PC-9 (cell line): ENCODE data around the gene NFATC4. TPM values are rescaled to one million over a fixed set of nuclear protein-coding genes. Genes with fewer than 3 reads are reported as not detected.

Experiments used
- BruUV-seq: library from RNA; stranded (reverse); fragments of 400-500 nt; replicated peaks from 2 replicates; lab custom pipeline; 2021; lab: Mats Ljungman, UMichigan
- CTCF ChIA-PET: fragments of 300-600 bp; sonication (Branson Sonifier 250); formaldehyde crosslinking; loops from one replicate; lab custom pipeline; 2022; ENCODE audit warnings: antibody characterized with exemption; lab: Charles Lee
- POLR2A ChIA-PET: fragments of 300-600 bp; sonication (Branson Sonifier 250); formaldehyde crosslinking; loops from one replicate; lab custom pipeline; 2022; ENCODE audit warnings: antibody characterized with exemption; ENCODE audit not compliant: unreplicated experiment; lab: Charles Lee
- DNase-seq, 2 experiments: peaks; one replicate each; pipeline versions ENCODE4 v3.0.0 to v3.0.0-alpha.2; 2015 to 2022; ENCODE audit warnings: mixed read lengths in 1 of 2
- H2AFZ ChIP-seq: fragments of 200-600 bp; sonication (generic); 2 replicates; pipeline ENCODE4 v1.8.1; 2017; ENCODE audit warnings: antibody characterized with exemption
- H3F3A ChIP-seq: fragments of 200-600 bp; sonication (generic); 2 replicates; pipeline ENCODE4 v1.8.1; 2017; ENCODE audit warnings: antibody characterized with exemption, mild to moderate bottlenecking, low read depth; ENCODE audit not compliant: insufficient read depth
- H3K27ac ChIP-seq: fragments of 200-600 bp; sonication (generic); 2 replicates; pipeline ENCODE4 v1.6.1; 2016; ENCODE audit warnings: mixed run types
- H3K27me3 ChIP-seq: fragments of 200-600 bp; sonication (generic); 2 replicates; pipeline ENCODE4 v1.6.1; 2016; ENCODE audit warnings: low read depth, mixed run types; ENCODE audit not compliant: insufficient read depth
- H3K36me3 ChIP-seq: fragments of 200-600 bp; sonication (generic); 2 replicates; pipeline ENCODE4 v1.6.1; 2016; ENCODE audit warnings: low read depth, mixed run types
- H3K4me1 ChIP-seq: fragments of 200-600 bp; sonication (generic); replicated peaks from 2 replicates; pipeline ENCODE4 v1.6.1; 2016; ENCODE audit warnings: mixed run types; ENCODE audit not compliant: insufficient read depth
- H3K4me2 ChIP-seq: fragments of 200-600 bp; sonication (generic); 2 replicates; pipeline ENCODE4 v1.6.1; 2017; ENCODE audit warnings: mixed run types
- H3K4me3 ChIP-seq: fragments of 200-600 bp; sonication (generic); 2 replicates; pipeline ENCODE4 v1.6.1; 2016; ENCODE audit warnings: mixed run types
- H3K79me2 ChIP-seq: fragments of 200-600 bp; sonication (generic); 2 replicates; pipeline ENCODE4 v1.6.1; 2017; ENCODE audit warnings: low read depth, mixed run types
- H3K9me2 ChIP-seq: fragments of 200-600 bp; sonication (generic); 2 replicates; pipeline ENCODE4 v1.8.1; 2017; ENCODE audit warnings: mild to moderate bottlenecking; ENCODE audit not compliant: insufficient read depth
- H3K9me3 ChIP-seq: fragments of 200-600 bp; sonication (generic); 2 replicates; pipeline ENCODE4 v1.8.1; 2016; ENCODE audit warnings: low read depth; ENCODE audit not compliant: insufficient read depth
- H4K20me1 ChIP-seq: fragments of 200-600 bp; sonication (generic); 2 replicates; pipeline ENCODE4 v1.8.1; 2017; ENCODE audit not compliant: insufficient read depth
- CTCF ChIP-seq: fragments of 200-600 bp; sonication (generic); conservative IDR thresholded peaks from 2 replicates; pipeline ENCODE4 v1.6.1; 2017; ENCODE audit warnings: mixed run types, antibody characterized with exemption, mild to moderate bottlenecking, moderate library complexity
- EZH2 ChIP-seq: fragments of 200-600 bp; sonication (generic); IDR thresholded peaks from 2 replicates; pipeline ENCODE4 v1.8.0; 2017; ENCODE audit warnings: antibody characterized with exemption, low read depth
- intact Hi-C: fragments of 100-400 bp; cut with micrococcal nuclease; formaldehyde crosslinking; loops from one replicate; pipeline ENCODE4 v1.10.0; 2022; ENCODE audit not compliant: unreplicated experiment
- total RNA-seq: library from RNA; stranded (reverse); gene quantifications from 2 replicates; pipeline ENCODE4 v1.2.3, GENCODE V29; 2021

Gene NFATC4
- total RNA-seq, 1 experiment from 2014 or later = 48.3 TPM

GRCh38 chr14:24416932-24417619 is 49.1 kb downstream of the NFATC4 start:
- Histone ChIP-seq H3K79me2 (no peaks in the 10 kb centered on the region), H3K9me3 (no peaks in the 10 kb centered on the region), H2AFZ (no peak overlapping the region), H3K4me1 (no peaks in the 10 kb centered on the region), H3K27me3 (no peaks in the 10 kb centered on the region), H3K36me3 (no peaks in the 10 kb centered on the region), H3F3A (no peaks in the 10 kb centered on the region), H3K4me3 (no peak overlapping the region), H3K4me2 (no peak overlapping the region), H3K9me2 (no peaks in the 10 kb centered on the region), H3K27ac (no peak overlapping the region), H4K20me1 (no peaks in the 10 kb centered on the region)
- no TSS peak for BruUV-seq
- ChIA-PET POLR2A (no interaction called here), CTCF (interaction anchor here (0.6 kb wide), 1 partner anchor 935 kb away, joined by 6 read pairs; no protein-coding TSS in a partner anchor)
- intact Hi-C loops = no loop called here
- TF ChIP-seq EZH2 = no peak
- DNase-seq = no peak

GRCh38 chr14:24417832-24418491 is 50.0 kb downstream of the NFATC4 start:
- no peaks in the 10 kb centered on the region for H3K9me3 ChIP-seq
- intact Hi-C loops = no loop called here
- BruUV-seq = no TSS peak
- no peak overlapping the region for H2AFZ ChIP-seq
- no peaks in the 10 kb centered on the region for H3K36me3 ChIP-seq
- H3F3A ChIP-seq = no peaks in the 10 kb centered on the region
- TF ChIP-seq EZH2 = no peak
- no peak for TF ChIP-seq CTCF
- H3K27ac ChIP-seq = no peak overlapping the region
- H3K4me1 ChIP-seq = no peaks in the 10 kb centered on the region; the same call in 1 of the 2 replicates
- no peaks in the 10 kb centered on the region for H4K20me1 ChIP-seq
- no peaks in the 10 kb centered on the region for H3K27me3 ChIP-seq
- ChIA-PET POLR2A (no interaction called here), CTCF (interaction anchor here (0.6 to 1.3 kb wide), 2 partner anchors 14 to 934 kb away, joined by 3 to 6 read pairs; no protein-coding TSS in a partner anchor)
- no peaks in the 10 kb centered on the region for H3K79me2 ChIP-seq
- no peak overlapping the region for H3K4me3 ChIP-seq
- no peaks in the 10 kb centered on the region for H3K9me2 ChIP-seq
- no peak for DNase-seq
- H3K4me2 ChIP-seq = no peak overlapping the region

GRCh38 chr14:24418492-24418873 is 50.5 kb downstream of the NFATC4 start:
- Histone ChIP-seq H3K9me2 (no peaks in the 10 kb centered on the region), H3K27me3 (no peaks in the 10 kb centered on the region), H4K20me1 (no peaks in the 10 kb centered on the region), H3K27ac (no peak overlapping the region), H3K4me1 (no peaks in the 10 kb centered on the region; the same call in 1 of the 2 replicates), H3K79me2 (no peaks in the 10 kb centered on the region), H2AFZ (no peak overlapping the region), H3K4me2 (no peak overlapping the region), H3K9me3 (no peaks in the 10 kb centered on the region), H3F3A (no peaks in the 10 kb centered on the region), H3K4me3 (no peak overlapping the region), H3K36me3 (no peaks in the 10 kb centered on the region)
- POLR2A ChIA-PET = no interaction called here
- CTCF ChIA-PET = interaction anchor here (0.6 to 1.3 kb wide), 2 partner anchors 13 to 1306 kb away, joined by 3 to 18 read pairs; no protein-coding TSS in a partner anchor
- TF ChIP-seq EZH2 (no peak), CTCF (no peak)
- intact Hi-C loops = no loop called here
- DNase-seq = peak; percentile 37 to 60
- BruUV-seq = no TSS peak
